ENCODE measurements around the gene NEUROD2.

NEUROD2 gene

GRCh38 chr17:39618246-39618913, 10.7 kb upstream of the NEUROD2 start:
- DNase-seq, result no peak

GRCh38 chr17:39617446-39618245, 9.9 kb upstream of the NEUROD2 start:
- DNase-seq, result peak; percentile 33

GRCh38 chr17:39617100-39617445, 9.4 kb upstream of the NEUROD2 start:
- DNase-seq, result no peak

DNA sequence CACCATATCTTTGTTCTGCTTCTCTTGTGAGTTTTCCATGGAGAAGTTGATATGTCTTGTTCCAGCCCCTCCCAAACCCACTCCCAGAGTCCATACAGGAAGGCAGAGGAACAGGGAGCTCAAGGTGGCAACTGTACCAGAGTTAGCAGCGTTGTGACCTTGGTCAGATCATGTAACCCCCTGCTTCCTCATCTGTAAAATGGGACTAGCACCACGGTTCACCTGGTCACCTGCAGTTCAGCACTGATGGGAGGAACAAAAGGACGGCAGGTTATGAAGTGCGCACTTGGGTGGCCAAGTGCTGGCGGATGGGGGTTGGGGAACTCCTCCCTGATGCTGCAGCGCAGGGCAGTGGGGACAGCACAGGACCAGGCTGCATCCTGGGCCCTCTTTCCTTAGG, 7.7 kb upstream of the NEUROD2 start:
- DNase-seq, result no peak

- DNase-seq, result no peak
These were observed 6.9 kb upstream of the NEUROD2 start for GRCh38 chr17:39614545-39615157.

GRCh38 chr17:39612935-39613464, 5.3 kb upstream of the NEUROD2 start:
- no peak for DNase-seq

- DNase-seq, result peak; percentile 65
These were observed 4.7 kb upstream of the NEUROD2 start for GRCh38 chr17:39612291-39612894.

DNA sequence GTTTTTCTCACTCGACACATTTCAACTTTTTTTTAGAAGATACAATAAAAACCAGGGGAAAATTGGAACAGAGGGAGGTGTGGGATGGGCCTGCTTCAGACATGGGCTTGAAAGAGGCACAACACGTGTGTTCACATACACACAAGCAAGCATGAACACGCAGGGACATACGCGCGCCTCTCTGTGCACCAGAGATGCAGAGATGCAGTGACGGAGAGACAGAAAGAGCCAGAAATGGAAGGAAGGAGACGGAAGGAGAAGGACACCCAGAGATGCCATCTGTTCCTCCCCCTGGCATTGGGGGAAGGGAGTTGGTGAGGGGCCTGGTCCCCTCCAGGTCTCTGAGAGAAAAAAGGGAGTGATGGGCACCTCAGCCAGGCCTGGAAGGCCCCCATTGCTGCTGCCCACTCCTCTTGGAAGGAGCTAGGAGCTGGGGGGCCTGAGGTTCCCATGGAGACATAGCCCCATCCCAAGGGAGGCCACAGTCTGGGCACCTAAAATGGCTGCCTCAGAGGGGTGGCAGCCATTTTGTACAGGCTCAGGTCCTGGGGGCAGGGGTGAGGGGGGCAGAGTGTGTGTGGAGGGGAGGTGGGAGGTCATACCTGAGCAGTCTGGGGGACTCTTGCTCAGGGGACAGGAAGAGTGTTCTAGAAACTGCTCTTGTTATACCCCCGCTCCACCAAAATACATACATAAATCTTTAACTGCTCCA, 3.8 kb upstream of the NEUROD2 start:
- no peak for DNase-seq

DNA sequence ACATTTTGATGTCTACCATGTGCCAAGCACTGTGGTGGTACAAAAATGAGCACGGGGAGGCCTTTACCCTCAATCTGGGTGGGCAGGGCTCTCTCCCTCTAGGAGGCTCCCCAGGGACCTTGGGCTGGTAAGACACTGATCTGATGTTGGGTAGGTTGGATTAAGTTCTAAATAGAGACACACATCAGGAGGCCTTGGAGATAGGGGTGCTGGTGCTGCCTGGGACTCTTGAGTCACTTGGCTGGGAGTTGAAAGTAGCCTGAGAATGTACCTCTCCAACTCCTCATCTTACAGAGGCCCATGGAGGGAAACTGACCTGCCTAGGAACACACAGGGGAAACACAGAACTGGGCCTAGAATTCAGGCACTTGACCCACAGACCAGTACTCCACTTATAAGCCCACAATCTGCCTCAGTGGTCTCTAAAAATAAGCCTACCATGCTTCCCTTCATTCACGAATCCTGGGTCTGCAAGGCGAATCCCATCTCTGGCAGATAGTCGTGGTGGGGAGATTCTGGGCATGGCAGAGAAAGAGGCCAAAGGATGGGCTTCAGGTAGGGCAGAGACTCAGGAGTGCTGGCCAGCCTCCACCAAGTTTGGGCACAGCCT, 1.8 kb upstream of the NEUROD2 start:
- DNase-seq, result no peak

DNA sequence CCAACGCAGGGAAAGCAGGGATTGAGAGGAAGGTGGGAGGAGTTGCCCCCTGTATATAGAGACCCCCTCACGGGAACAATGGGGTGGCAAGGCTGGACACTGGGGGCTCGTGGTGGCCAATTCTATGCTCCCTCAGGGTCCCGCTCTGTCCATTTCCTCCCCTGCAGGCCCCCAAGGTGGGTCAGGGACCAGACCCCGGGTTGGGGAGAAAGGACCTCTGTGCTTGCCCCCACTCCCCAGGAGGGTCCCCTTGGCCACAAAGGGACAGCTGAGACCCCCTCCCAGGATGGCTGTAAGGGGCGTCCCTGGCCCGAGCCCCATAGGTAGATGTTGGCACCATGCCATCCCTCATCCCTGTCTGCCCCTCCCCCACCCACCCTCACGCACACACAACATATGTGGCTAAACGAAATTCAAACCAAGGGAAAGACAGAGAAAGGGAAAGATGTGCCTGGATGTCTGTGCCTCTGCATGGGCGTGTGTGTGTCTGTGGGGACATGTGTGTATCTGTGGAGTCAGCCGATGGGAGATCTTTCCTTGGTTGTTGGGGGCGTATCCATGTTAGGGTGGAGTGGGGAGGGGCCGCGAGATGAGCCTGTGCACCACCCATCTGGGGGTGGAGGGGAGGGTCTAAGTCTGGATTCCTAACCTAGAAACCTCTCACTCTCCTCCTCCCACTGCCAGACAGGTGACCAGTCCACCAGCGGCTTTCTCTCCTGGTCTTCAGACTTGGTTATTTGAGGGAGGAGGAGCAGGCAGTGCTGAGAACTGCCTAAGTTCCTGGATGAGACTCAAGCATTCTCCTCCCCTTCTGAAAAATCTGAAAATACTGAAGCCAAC, 642 bp upstream of the NEUROD2 start:
- peak; percentile 55 for DNase-seq

DNA sequence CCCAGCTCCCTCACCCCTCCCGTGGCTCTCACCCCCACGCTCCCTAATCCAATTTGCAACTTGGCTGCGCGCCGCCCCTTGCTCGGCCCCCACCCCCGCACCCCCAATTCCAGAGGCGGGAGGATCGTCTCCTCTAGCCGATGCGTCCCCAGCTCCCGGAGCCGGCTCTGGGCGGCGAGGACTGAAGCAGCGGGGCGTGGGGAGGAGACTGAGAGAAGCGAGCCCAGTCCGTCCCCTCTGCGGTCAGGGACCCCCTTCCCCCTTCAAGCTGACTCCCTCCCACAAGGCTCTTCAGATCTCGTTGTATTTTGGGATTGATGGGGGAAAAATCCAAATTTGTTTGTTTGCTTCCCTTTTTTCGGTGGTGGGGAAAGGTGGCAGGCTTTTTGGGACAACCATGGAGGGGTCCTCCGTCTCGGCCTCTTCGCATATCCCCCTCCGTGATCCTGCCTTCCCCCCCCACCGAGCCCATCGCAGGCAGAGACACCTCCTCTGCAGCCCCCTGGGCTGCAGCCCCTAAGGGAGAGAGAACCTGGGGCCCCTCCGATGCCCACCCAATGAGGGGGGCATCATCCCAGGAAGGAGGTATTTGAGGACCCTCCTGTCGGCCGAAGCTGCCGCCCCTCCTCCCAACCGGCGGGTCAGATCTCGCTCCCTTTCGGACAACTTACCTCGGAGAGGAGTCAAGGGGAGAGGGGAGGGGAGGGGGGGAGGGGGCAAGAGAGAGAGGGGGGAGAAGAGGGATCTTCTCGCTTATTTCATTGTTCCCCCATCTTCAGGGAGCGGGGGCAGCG, 466 bp downstream of the NEUROD2 start:
- no peak for DNase-seq

GRCh38 chr17:39606434-39607056, 1.2 kb downstream of the NEUROD2 start:
- DNase-seq, result no peak

- no peak for DNase-seq
These were observed 2.0 kb downstream of the NEUROD2 start for GRCh38 chr17:39605492-39606433.

GRCh38 chr17:39604911-39605491, 2.7 kb downstream of the NEUROD2 start:
- no peak for DNase-seq

DNA sequence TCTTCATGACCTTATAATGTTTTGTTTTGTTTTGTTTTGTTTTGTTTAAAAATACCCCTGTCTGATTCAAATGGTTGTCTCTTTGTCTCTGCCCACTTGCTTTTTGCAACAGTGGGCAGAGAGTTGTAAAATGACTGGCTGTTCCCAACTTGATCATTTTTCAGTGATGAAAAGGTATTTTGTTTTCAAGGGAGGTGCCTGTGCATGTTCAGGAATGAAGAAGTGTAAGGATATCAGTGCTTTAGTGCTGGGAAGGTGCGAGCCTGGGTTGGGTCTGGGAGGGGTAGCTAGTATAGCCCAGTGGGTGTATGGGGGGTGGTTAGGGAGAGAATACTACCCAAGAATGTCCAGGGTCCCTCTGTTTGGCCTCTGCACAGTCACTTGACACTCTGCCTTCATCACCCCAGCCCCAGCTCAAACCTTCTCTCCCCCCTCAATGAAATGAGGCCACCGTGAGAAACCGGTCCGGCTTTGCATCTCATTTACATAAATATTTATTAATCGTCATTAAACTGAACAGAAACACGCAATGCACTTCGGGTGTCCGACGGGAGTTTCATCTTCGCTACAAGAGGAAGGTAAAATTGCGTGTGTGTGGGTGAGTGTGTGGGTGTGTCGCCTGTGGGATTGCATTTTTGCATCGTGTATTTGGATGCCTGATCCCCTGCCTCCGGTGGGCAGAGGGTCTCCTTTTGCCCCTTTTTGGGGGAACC, 4.3 kb downstream of the NEUROD2 start:
- DNase-seq, result no peak

- no peak for DNase-seq
These were observed 5.0 kb downstream of the NEUROD2 start for GRCh38 chr17:39602533-39603303.
